ENCODE results near the gene TTC12.

TTC12 gene

GRCh38 chr11:113373306-113373705 is 58.9 kb downstream of the TTC12 start:
- in situ Hi-C loops (cut with MboI; ENCODE audit: low sequenced_read_pairs, unreplicated experiment), result no loop called here
- TF ChIP-seq CTCF (IDR thresholded peaks at IDR 0.05; ENCODE audit: borderline replicate concordance, control extremely low read depth, extremely low read depth, insufficient read depth, missing control alignments), result no peak
- DNase-seq (ENCODE audit: low spot score), result no peak

GRCh38 chr11:113373981-113374560 is 59.7 kb downstream of the TTC12 start:
- in situ Hi-C loops (cut with MboI; ENCODE audit: low sequenced_read_pairs, unreplicated experiment), result no loop called here
- DNase-seq (ENCODE audit: low spot score), result no peak
- no peak for TF ChIP-seq CTCF (IDR thresholded peaks at IDR 0.05; ENCODE audit: borderline replicate concordance, control extremely low read depth, extremely low read depth, insufficient read depth, missing control alignments)

- DNase-seq (ENCODE audit: low spot score), result no peak
- in situ Hi-C loops (cut with MboI; ENCODE audit: low sequenced_read_pairs, unreplicated experiment), result no loop called here
- no peak for TF ChIP-seq CTCF (IDR thresholded peaks at IDR 0.05; ENCODE audit: borderline replicate concordance, control extremely low read depth, extremely low read depth, insufficient read depth, missing control alignments)
Measured at GRCh38 chr11:113375402-113375801, 61.0 kb downstream of the TTC12 start.

- in situ Hi-C loops (cut with MboI; ENCODE audit: low sequenced_read_pairs, unreplicated experiment), result no loop called here
- no peak for DNase-seq (ENCODE audit: low spot score)
- TF ChIP-seq CTCF (IDR thresholded peaks at IDR 0.05; ENCODE audit: borderline replicate concordance, control extremely low read depth, extremely low read depth, insufficient read depth, missing control alignments), result no peak
Measured at GRCh38 chr11:113376156-113376555, 61.8 kb downstream of the TTC12 start.

- no peak for TF ChIP-seq CTCF (IDR thresholded peaks at IDR 0.05; ENCODE audit: borderline replicate concordance, control extremely low read depth, extremely low read depth, insufficient read depth, missing control alignments)
- DNase-seq (ENCODE audit: low spot score), result no peak
- in situ Hi-C loops (cut with MboI; ENCODE audit: low sequenced_read_pairs, unreplicated experiment), result no loop called here
Measured at GRCh38 chr11:113377681-113378412, 63.5 kb downstream of the TTC12 start.

- in situ Hi-C loops (cut with MboI; ENCODE audit: low sequenced_read_pairs, unreplicated experiment), result no loop called here
- TF ChIP-seq CTCF (IDR thresholded peaks at IDR 0.05; ENCODE audit: borderline replicate concordance, control extremely low read depth, extremely low read depth, insufficient read depth, missing control alignments), result no peak
- no peak for DNase-seq (ENCODE audit: low spot score)
Measured at GRCh38 chr11:113378692-113379091, 64.3 kb downstream of the TTC12 start.
